HepG2 (cell line): ENCODE results near the gene MICALL2. TPM values are rescaled to one million over a fixed set of nuclear protein-coding genes. Genes with fewer than 3 reads are reported as not detected.

Experiments used
- AKAP8 ChIP-seq: sonication (generic); formaldehyde crosslinking; IDR thresholded peaks from 2 replicates; pipeline ENCODE4 v1.5.1; 2020; ENCODE audit warnings: mild to moderate bottlenecking, missing genetic modification reagents
- ARNT2 ChIP-seq: sonication (generic); formaldehyde crosslinking; IDR thresholded peaks from 2 replicates; pipeline ENCODE4 v1.8.0; 2022; ENCODE audit warnings: mild to moderate bottlenecking, low read depth, missing genetic modification reagents, moderate library complexity
- ATRX ChIP-seq: sonication (generic); formaldehyde crosslinking; IDR thresholded peaks from 2 replicates; pipeline ENCODE4 v1.4.0; 2020; ENCODE audit warnings: missing genetic modification reagents, borderline replicate concordance
- GATAD2A ChIP-seq: IDR thresholded peaks from 2 replicates; pipeline ENCODE4 v1.6.1; 2016
- HOXA3 ChIP-seq: sonication (generic); formaldehyde crosslinking; IDR thresholded peaks from 2 replicates; pipeline ENCODE4 v1.5.0; 2020; ENCODE audit warnings: missing genetic modification reagents
- HOXA5 ChIP-seq: sonication (generic); formaldehyde crosslinking; IDR thresholded peaks from 2 replicates; pipeline ENCODE4 v1.4.0; 2020; ENCODE audit warnings: missing genetic modification reagents
- HOXD1 ChIP-seq: sonication (generic); formaldehyde crosslinking; IDR thresholded peaks from 2 replicates; pipeline ENCODE4 v1.5.0; 2020; ENCODE audit warnings: missing genetic modification reagents
- KDM2A ChIP-seq: sonication (generic); formaldehyde crosslinking; IDR thresholded peaks from 2 replicates; pipeline ENCODE4 v1.4.0; 2020; ENCODE audit warnings: low read depth, missing genetic modification reagents, borderline replicate concordance
- NFE2 ChIP-seq: sonication (generic); formaldehyde crosslinking; IDR thresholded peaks from 2 replicates; pipeline ENCODE4 v1.4.0; 2020; ENCODE audit warnings: missing genetic modification reagents
- NFIC ChIP-seq: IDR thresholded peaks from 2 replicates; pipeline ENCODE4 v1.6.1; 2012; ENCODE audit warnings: mild to moderate bottlenecking, low read length, inconsistent platforms
- NFYC ChIP-seq: IDR thresholded peaks from 2 replicates; pipeline ENCODE4 v1.6.1; 2016; ENCODE audit warnings: missing genetic modification reagents, missing compliant biosample characterization
- NR2F2 ChIP-seq: IDR thresholded peaks from 2 replicates; pipeline ENCODE4 v1.6.1; 2012; ENCODE audit warnings: low read depth, inconsistent platforms, borderline replicate concordance
- NR2F6 ChIP-seq, 2 experiments: IDR thresholded peaks; 2 replicates each; pipeline ENCODE4 v1.6.1; 2016; ENCODE audit warnings: antibody characterized with exemption in 1 of 2, mild to moderate bottlenecking in 1 of 2
- SKI ChIP-seq: fragments of 450-650 bp; IDR thresholded peaks from one replicate; pipeline ENCODE4 v1.6.1; 2018; ENCODE audit warnings: mild to moderate bottlenecking; ENCODE audit not compliant: partially characterized antibody
- SOX5 ChIP-seq: IDR thresholded peaks from 2 replicates; pipeline ENCODE4 v1.6.1; 2016; ENCODE audit warnings: borderline replicate concordance
- ZNF230 ChIP-seq: sonication (generic); formaldehyde crosslinking; IDR thresholded peaks from 2 replicates; pipeline ENCODE4 v1.4.0; 2020; ENCODE audit warnings: mild to moderate bottlenecking, missing genetic modification reagents
- ZNF569 ChIP-seq: sonication (generic); formaldehyde crosslinking; IDR thresholded peaks from 2 replicates; pipeline ENCODE4 v1.5.0; 2020; ENCODE audit warnings: mild to moderate bottlenecking, missing genetic modification reagents, moderate library complexity, borderline replicate concordance
- ZNF713 ChIP-seq: sonication (generic); formaldehyde crosslinking; IDR thresholded peaks from 2 replicates; pipeline ENCODE4 v1.4.0; 2020; ENCODE audit warnings: mild to moderate bottlenecking, missing genetic modification reagents
- ZNF777 ChIP-seq: sonication (generic); formaldehyde crosslinking; IDR thresholded peaks from 2 replicates; pipeline ENCODE4 v1.4.0; 2020; ENCODE audit warnings: missing genetic modification reagents
- ZSCAN22 ChIP-seq: sonication (generic); formaldehyde crosslinking; IDR thresholded peaks from 2 replicates; pipeline ENCODE4 v1.4.0; 2020; ENCODE audit warnings: mild to moderate bottlenecking, missing genetic modification reagents
- polyA plus RNA-seq, 8 experiments: library from polyadenylated mRNA; depleted of rRNA in 3 of 8; stranded (reverse) in 7 of 8; unstranded in 1 of 8; fragments of >200 nt; fragmentation: Illumina TruSeq in 4 of 8; extraction: Trizol in 4 of 8; gene quantifications; 2 replicates each; pipeline versions ENCODE4 v1.2.1 to v1.2.3, GENCODE V29; 2011 to 2016; ENCODE audit warnings: low read depth in 4 of 8, missing spikeins in 1 of 8, mixed read lengths in 1 of 8; ENCODE audit not compliant: insufficient read depth in 1 of 8
- total RNA-seq, 5 experiments: library from RNA; depleted of rRNA; stranded (reverse); fragments of >200 nt; fragmentation: Illumina TruSeq; extraction: Trizol; gene quantifications; 2 replicates each; pipeline ENCODE4 v1.2.3, GENCODE V29; 2016; ENCODE audit warnings: low read depth in 1 of 5
- TF ChIP-seq, protein P1 (sequence below): sonication (generic); formaldehyde crosslinking; IDR thresholded peaks from 2 replicates; pipeline ENCODE4 v1.4.0; 2020; ENCODE audit warnings: missing genetic modification reagents, borderline replicate concordance

The MICALL2 gene
- total and polyA plus RNA-seq, 2 of the 13 experiments (the other 11 are each of a cell fraction or from before 2014, with no cell fraction given) = 5.8 to 12.4 TPM

GRCh38 chr7:1466524-1467271 is 7.4 kb upstream of the MICALL2 start (continued):
- TF ChIP-seq NR2F6 (IDR thresholded peaks at IDR 0.05) (no peak), NR2F6 (CRISPR knock-in tag; IDR thresholded peaks at IDR 0.05) (0 out of 2 replicates have a peak, but pooled peaks have one; percentile 31), ZNF777 (CRISPR knock-in tag) (peak; percentile 34; the same call in 1 of the 2 replicates), KDM2A (CRISPR knock-in tag) (peak; percentile 78), NFIC (no peak), GATAD2A (peak; percentile 75), HOXD1 (CRISPR knock-in tag) (no peak), ATRX (CRISPR knock-in tag) (no peak), HOXA5 (CRISPR knock-in tag) (peak; percentile 56; the same call in 1 of the 2 replicates), HOXA3 (peak; percentile 56; the same call in 1 of the 2 replicates), ZSCAN22 (peak; percentile 92), ZNF230 (CRISPR knock-in tag) (no peak), NR2F2 (no peak), ZNF713 (CRISPR knock-in tag) (0 out of 2 replicates have a peak, but pooled peaks have one; percentile 58), ZNF569 (CRISPR knock-in tag) (no peak), NFE2 (CRISPR knock-in tag) (no peak), SKI (peak; percentile 52), NFYC (no peak; the same call in 1 of the 2 replicates), AKAP8 (CRISPR knock-in tag) (peak; percentile 96), ARNT2 (CRISPR knock-in tag) (0 out of 2 replicates have a peak, but pooled peaks have one; percentile 80), SOX5 (no peak; the same call in 1 of the 2 replicates)
- TF ChIP-seq, protein P1, sequence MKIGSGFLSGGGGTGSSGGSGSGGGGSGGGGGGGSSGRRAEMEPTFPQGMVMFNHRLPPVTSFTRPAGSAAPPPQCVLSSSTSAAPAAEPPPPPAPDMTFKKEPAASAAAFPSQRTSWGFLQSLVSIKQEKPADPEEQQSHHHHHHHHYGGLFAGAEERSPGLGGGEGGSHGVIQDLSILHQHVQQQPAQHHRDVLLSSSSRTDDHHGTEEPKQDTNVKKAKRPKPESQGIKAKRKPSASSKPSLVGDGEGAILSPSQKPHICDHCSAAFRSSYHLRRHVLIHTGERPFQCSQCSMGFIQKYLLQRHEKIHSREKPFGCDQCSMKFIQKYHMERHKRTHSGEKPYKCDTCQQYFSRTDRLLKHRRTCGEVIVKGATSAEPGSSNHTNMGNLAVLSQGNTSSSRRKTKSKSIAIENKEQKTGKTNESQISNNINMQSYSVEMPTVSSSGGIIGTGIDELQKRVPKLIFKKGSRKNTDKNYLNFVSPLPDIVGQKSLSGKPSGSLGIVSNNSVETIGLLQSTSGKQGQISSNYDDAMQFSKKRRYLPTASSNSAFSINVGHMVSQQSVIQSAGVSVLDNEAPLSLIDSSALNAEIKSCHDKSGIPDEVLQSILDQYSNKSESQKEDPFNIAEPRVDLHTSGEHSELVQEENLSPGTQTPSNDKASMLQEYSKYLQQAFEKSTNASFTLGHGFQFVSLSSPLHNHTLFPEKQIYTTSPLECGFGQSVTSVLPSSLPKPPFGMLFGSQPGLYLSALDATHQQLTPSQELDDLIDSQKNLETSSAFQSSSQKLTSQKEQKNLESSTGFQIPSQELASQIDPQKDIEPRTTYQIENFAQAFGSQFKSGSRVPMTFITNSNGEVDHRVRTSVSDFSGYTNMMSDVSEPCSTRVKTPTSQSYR (CRISPR knock-in tag) = peak; percentile 34; the same call in 1 of the 2 replicates
- TF ChIP-seq, all 625 proteins: peak for 156
